GM23248 (cell line): ENCODE results near the gene SLC33A1. TPM values are rescaled to one million over a fixed set of nuclear protein-coding genes. Genes with fewer than 3 reads are reported as not detected.

Experiments used
- DNase-seq: peaks from one replicate; pipeline ENCODE4 v3.0.0-alpha.2; 2015
- H2AFZ ChIP-seq: fragments of 200-600 bp; sonication (generic); 2 replicates; pipeline ENCODE4 v1.6.1; 2016; ENCODE audit warnings: antibody characterized with exemption
- H3F3A ChIP-seq: fragments of 200-600 bp; sonication (generic); 2 replicates; pipeline ENCODE4 v1.6.1; 2016; ENCODE audit warnings: mild to moderate bottlenecking, antibody characterized with exemption, mixed run types; ENCODE audit not compliant: insufficient read depth
- H3K27ac ChIP-seq: fragments of 200-600 bp; sonication (generic); 2 replicates; pipeline ENCODE4 v1.5.1; 2016; ENCODE audit warnings: mild to moderate bottlenecking
- H3K27me3 ChIP-seq: fragments of 200-600 bp; sonication (generic); replicated peaks from 2 replicates; pipeline ENCODE4 v1.6.1; 2016; ENCODE audit warnings: mild to moderate bottlenecking; ENCODE audit not compliant: insufficient read depth
- H3K36me3 ChIP-seq: fragments of 200-600 bp; sonication (generic); 2 replicates; pipeline ENCODE4 v1.6.1; 2016; ENCODE audit warnings: low read depth, mild to moderate bottlenecking
- H3K4me1 ChIP-seq: fragments of 200-600 bp; sonication (generic); 2 replicates; pipeline ENCODE4 v1.6.1; 2016; ENCODE audit warnings: mild to moderate bottlenecking; ENCODE audit not compliant: insufficient read depth
- H3K4me2 ChIP-seq: fragments of 200-600 bp; sonication (generic); one replicate; pipeline ENCODE4 v1.6.1; 2016; ENCODE audit warnings: mild to moderate bottlenecking; ENCODE audit not compliant: unreplicated experiment
- H3K4me3 ChIP-seq: fragments of 200-600 bp; sonication (generic); 2 replicates; pipeline ENCODE4 v1.5.1; 2016; ENCODE audit warnings: mild to moderate bottlenecking
- H3K79me2 ChIP-seq: fragments of 200-600 bp; sonication (generic); 2 replicates; pipeline ENCODE4 v1.6.1; 2016; ENCODE audit warnings: mild to moderate bottlenecking; ENCODE audit not compliant: insufficient read depth
- H3K9ac ChIP-seq: fragments of 200-600 bp; sonication (generic); 2 replicates; pipeline ENCODE4 v1.6.1; 2016; ENCODE audit warnings: mild to moderate bottlenecking
- H3K9me2 ChIP-seq: fragments of 200-600 bp; sonication (generic); 2 replicates; pipeline ENCODE4 v1.6.1; 2016; ENCODE audit warnings: mixed run types, mild to moderate bottlenecking, moderate library complexity; ENCODE audit not compliant: insufficient read depth
- H3K9me3 ChIP-seq: fragments of 200-600 bp; sonication (generic); one replicate; pipeline ENCODE4 v1.6.1; 2017; ENCODE audit warnings: low read depth
- H4K20me1 ChIP-seq: fragments of 200-600 bp; sonication (generic); 2 replicates; pipeline ENCODE4 v1.6.0; 2016; ENCODE audit not compliant: insufficient read depth
- EZH2 ChIP-seq: fragments of 200-600 bp; sonication (generic); IDR thresholded peaks from 2 replicates; pipeline ENCODE4 v1.6.1; 2018; ENCODE audit warnings: antibody characterized with exemption, mild to moderate bottlenecking; ENCODE audit not compliant: insufficient read depth, poor library complexity, severe bottlenecking
- EZH2phosphoT487 ChIP-seq: fragments of 200-600 bp; sonication (generic); IDR thresholded peaks from 2 replicates; pipeline ENCODE4 v1.6.1; 2018; ENCODE audit warnings: antibody characterized with exemption, moderate library complexity, mild to moderate bottlenecking, low read depth; ENCODE audit not compliant: insufficient read depth
- WGBS, 2 experiments: methylation state at CpG; one replicate each; pipeline ENCODE4 v1.1.6; 2015 to 2017; ENCODE audit warnings: low lambda C conversion rate in 2 of 2, low coverage in 1 of 2; ENCODE audit errors: missing lambda C conversion rate in 2 of 2; 5-methylcytosine and 5-hydroxymethylcytosine counted together
- in situ Hi-C: fragments of 300-500 bp; cut with MboI; formaldehyde crosslinking; loops from 2 replicates; pipeline ENCODE4 v1.15.0; 2020
- polyA plus RNA-seq: library from polyadenylated mRNA; unstranded; fragments of >200 nt; fragmentation: Nextera tagmentation; extraction: Ambion mirVana; gene quantifications from 2 replicates; pipeline ENCODE4 v1.2.1, GENCODE V29; 2016
- total RNA-seq: library from RNA; depleted of rRNA; stranded (reverse); fragments of >200 nt; shearing (Covaris generic); gene quantifications from 2 replicates; pipeline ENCODE4 v1.2.3, GENCODE V29; 2014; rRNA removed

The SLC33A1 gene
- total and polyA plus RNA-seq, 2 experiments from 2014 or later, result 23.3 to 43.8 TPM

GRCh38 chr3:155778462-155778861 lies 75.8 kb downstream of the SLC33A1 start:
- TF ChIP-seq EZH2phosphoT487 (no peak), EZH2 (no peak)
- H3K4me1 ChIP-seq, result peaks cover 8% of the 10 kb centered on the region; the same call in 1 of the 2 replicates
- in situ Hi-C loops, result no loop called here
- H3K9ac ChIP-seq, result no peak overlapping the region
- no peaks in the 10 kb centered on the region for H3K36me3 ChIP-seq
- no peaks in the 10 kb centered on the region for H3K79me2 ChIP-seq
- no peak overlapping the region for H3K27ac ChIP-seq
- H3K9me3 ChIP-seq, result no peaks in the 10 kb centered on the region
- no peak overlapping the region for H2AFZ ChIP-seq
- no peaks in the 10 kb centered on the region for H3K9me2 ChIP-seq
- no peak overlapping the region for H3K4me3 ChIP-seq
- no peak overlapping the region for H3K4me2 ChIP-seq
- no peaks in the 10 kb centered on the region for H4K20me1 ChIP-seq
- DNase-seq, result no peak
- H3F3A ChIP-seq, result 0 out of 2 replicates have a peak, but pooled peaks cover 3% of the 10 kb centered on the region
- no peaks in the 10 kb centered on the region for H3K27me3 ChIP-seq

- Histone ChIP-seq H3K9ac (no peak overlapping the region), H3K4me2 (no peak overlapping the region), H4K20me1 (no peaks in the 10 kb centered on the region), H3K27ac (no peak overlapping the region), H3K79me2 (no peaks in the 10 kb centered on the region), H3K36me3 (no peaks in the 10 kb centered on the region), H3K4me1 (no peaks in the 10 kb centered on the region), H3K27me3 (no peaks in the 10 kb centered on the region), H3K9me3 (no peaks in the 10 kb centered on the region), H3F3A (no peaks in the 10 kb centered on the region), H3K9me2 (no peaks in the 10 kb centered on the region), H3K4me3 (no peak overlapping the region), H2AFZ (no peak overlapping the region)
- TF ChIP-seq EZH2, result no peak
- no peak for TF ChIP-seq EZH2phosphoT487
- DNase-seq, result no peak
- in situ Hi-C loops, result no loop called here
- 100% methylated on average over 1 of the region's 1 CpG for WGBS, 2 experiments
Measured at GRCh38 chr3:155772801-155773200, 81.4 kb downstream of the SLC33A1 start.

GRCh38 chr3:155771126-155771525 lies 83.1 kb downstream of the SLC33A1 start:
- H3F3A ChIP-seq, result no peaks in the 10 kb centered on the region
- no peak overlapping the region for H3K4me2 ChIP-seq
- no peak overlapping the region for H3K9ac ChIP-seq
- no peaks in the 10 kb centered on the region for H3K9me2 ChIP-seq
- H4K20me1 ChIP-seq, result no peaks in the 10 kb centered on the region
- WGBS, 2 experiments, result 94 to 95% methylated on average over 6 of the region's 6 CpGs
- no peak overlapping the region for H3K27ac ChIP-seq
- TF ChIP-seq EZH2phosphoT487, result no peak
- no peak for TF ChIP-seq EZH2
- no peak overlapping the region for H3K4me3 ChIP-seq
- no peaks in the 10 kb centered on the region for H3K79me2 ChIP-seq
- H3K4me1 ChIP-seq, result no peaks in the 10 kb centered on the region
- in situ Hi-C loops, result no loop called here
- DNase-seq, result no peak
- no peak overlapping the region for H2AFZ ChIP-seq
- H3K9me3 ChIP-seq, result no peaks in the 10 kb centered on the region
- H3K36me3 ChIP-seq, result no peaks in the 10 kb centered on the region
- H3K27me3 ChIP-seq, result no peaks in the 10 kb centered on the region

Other genes starting within 250 kb of the SLC33A1 start
- under 0.01 TPM in 1 of 2 replicates, not detected in the other for gene PLCH1, start 109.4 kb downstream of the SLC33A1 start, total RNA-seq
- not detected in 2 replicates for gene PLCH1, start 109.4 kb downstream of the SLC33A1 start, polyA plus RNA-seq
- 2.1 and 3.9 TPM in 2 replicates for gene C3orf33, start 48.1 kb downstream of the SLC33A1 start, total RNA-seq
- 4.6 and 4.7 TPM in 2 replicates for gene C3orf33, start 48.1 kb downstream of the SLC33A1 start, polyA plus RNA-seq
- 49.0 and 71.7 TPM in 2 replicates for gene GMPS, start 16.2 kb upstream of the SLC33A1 start, total RNA-seq
- gene GMPS, start 16.2 kb upstream of the SLC33A1 start, polyA plus RNA-seq, result 58.2 and 65.1 TPM in 2 replicates